Stimulated activated CD8-positive, alpha-beta memory T cell treated with anti-CD3 and anti-CD28 coated beads, Interleukin-4, amount 100 ng/mL, for 1 hour (primary cell): ENCODE data around the gene PROSER2.

Source experiments
- DNase-seq, 2 donors: peaks; one replicate each; pipeline ENCODE4 v3.0.0-alpha.2; 2020; ENCODE audit warnings: low read depth in 2 of 2, low spot score in 1 of 2

The PROSER2 gene

DNA sequence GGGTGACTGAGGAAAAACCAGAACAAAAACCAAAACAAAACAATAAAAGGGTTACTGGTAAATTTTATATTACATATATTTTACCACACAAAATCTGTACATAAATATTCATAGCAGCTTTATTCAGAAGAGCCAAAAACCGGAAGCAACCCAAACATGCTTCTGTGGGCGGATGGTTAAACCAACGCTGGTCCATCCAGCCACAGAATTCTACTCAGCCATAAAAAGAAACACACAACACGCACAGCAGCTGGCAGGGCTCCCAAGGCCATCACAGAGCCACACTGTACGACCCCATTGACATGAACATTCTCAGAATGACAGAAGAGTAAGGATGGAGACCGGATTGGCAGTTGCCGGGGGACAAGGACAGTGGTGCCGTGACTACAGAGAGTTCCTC, 83.6 kb downstream of the PROSER2 start:
- DNase-seq = no peak

DNA sequence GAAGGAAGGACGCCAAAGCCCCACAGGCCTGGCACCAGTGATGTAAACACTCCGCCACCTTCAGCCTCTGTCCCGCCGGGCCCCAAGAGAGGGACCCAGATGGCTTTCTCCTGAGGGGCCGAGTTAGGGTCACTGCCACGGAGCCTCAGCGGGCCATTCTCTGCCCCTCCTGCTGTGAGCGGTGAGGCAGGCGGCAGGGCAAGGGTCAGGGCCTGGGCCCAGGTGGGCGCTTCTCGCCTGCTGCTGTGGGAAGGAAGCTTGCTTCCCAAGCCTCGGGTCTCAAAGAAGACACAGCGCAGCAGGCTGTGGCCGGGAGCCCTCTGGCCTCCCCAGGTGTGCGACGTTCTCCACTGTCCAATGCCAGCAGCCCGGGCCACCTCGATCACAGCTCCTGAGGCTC, 84.8 kb downstream of the PROSER2 start:
- DNase-seq = no peak

DNA sequence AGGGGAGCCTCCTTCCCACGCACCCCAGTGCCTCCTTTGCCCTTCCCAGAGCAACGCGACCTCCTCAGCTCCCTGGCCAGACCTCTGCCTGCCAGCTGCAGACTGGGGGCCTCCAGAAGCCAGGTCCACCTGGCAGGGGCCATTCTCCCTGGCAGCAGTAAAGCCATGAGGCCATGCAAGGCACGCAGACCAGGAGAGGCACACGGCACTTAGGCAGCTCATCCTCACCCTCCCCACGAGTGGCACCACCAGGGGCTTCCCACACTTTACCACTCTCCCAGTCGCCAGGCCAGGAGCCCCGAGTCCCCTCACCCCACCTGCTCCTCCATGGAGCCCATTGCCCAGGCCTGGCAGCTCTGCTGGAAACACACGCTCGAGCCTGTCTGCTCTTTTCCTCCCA, 85.4 kb downstream of the PROSER2 start:
- no peak for DNase-seq

DNA sequence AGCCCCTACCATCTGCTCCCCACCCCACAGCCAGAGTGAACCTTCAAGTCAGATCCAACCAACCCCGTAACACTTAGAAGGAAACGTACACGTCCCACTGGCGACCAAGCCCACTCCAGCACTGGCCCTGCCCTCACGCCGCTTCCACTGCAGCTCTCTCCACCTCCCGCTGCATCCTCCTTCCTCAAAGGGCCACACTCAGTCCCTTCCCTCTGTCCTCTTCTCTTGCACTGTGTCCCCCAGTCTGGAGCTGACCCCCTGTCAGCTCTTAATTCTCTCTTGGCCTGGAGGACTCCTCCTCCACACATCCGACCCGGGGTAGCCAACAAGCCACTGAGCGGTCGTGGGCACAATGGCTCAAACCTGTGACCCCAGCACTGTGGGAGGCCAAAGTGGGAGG, 85.8 kb downstream of the PROSER2 start:
- DNase-seq = no peak

DNA sequence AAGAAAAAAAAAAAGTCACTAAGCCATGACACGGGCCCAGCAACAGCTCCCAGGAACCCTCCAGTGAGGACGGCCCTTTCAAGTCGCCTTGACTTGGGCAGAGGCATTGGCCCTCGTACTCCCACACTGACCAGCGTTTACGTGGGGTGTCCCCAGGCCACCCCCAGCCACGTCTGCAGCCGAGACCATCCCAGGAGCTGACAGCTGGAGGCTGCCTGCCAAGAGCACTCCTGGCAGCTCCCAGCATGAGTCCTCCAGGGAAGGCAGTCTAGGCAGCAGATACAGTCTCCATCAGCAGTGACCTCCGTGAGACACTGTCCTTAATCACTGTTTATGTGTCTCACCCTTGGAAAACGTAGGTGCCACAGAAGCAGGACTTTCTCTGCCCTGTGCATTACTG, 86.5 kb downstream of the PROSER2 start:
- no peak for DNase-seq

DNA sequence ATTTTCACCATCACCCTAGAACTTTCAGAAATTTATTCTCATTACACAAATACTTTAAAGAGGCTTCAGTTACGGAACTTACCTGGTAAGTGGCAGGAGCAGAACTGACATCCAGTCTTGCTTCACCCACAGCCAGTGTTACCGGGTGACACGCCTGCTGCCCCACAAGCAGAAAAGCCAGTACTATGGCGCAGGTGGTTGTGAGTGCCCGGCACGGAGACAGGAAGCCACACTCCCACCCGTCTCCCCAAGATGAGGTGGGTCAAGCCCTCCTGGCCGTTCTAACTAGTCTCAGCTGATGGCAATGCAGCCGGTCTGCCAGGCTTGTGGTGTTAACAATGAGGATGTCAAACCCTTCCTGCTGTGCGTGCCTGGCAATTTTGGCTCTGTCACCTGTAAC, 86.9 kb downstream of the PROSER2 start:
- DNase-seq = no peak

DNA sequence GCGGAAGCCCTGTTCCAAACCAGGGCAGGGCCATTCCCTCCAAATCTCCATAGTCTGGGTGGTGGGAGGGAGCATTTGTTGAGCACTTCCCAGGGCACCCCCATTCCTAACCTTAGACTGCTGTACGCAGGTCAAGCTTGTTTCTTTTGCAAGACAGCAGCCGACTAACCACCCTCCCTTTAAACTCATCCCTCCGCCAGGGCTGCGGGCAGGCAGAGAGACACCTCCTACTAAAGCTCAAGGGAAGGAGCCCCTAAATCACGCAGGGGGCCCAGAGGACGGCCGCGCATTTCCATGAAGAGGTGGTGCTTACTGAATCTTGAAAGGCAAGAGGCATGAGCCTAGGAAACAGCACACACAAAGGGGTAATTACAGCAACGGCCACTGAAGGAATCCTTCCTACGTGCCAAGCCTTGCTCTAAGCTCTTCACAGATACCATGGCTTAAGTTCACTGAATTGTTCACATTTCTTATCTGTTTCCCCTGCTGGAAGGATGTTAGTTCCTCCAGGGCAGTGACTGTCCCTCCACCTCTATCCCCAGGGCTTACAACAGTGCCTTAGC, 90.0 kb downstream of the PROSER2 start:
- DNase-seq = no peak

DNA sequence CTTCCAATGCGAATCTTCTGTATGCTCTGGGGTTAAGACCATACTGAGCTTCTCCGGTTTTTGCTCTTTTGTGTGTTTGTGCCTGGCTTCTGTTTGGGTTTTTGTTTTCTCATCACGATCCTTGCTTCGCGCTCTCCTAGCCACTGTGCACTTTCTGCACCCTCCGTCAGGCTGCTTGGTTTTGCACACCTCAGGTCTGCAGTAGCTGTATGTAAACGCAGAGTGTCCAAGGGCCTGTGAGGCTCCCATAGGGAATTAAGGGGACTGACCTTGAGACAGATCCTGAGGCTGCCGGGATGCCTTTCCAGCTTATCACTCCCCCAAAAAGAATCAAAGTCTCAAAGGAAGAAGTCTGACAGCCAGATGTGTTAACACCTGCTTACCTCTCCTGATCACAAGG, 95.2 kb downstream of the PROSER2 start:
- no peak for DNase-seq

DNA sequence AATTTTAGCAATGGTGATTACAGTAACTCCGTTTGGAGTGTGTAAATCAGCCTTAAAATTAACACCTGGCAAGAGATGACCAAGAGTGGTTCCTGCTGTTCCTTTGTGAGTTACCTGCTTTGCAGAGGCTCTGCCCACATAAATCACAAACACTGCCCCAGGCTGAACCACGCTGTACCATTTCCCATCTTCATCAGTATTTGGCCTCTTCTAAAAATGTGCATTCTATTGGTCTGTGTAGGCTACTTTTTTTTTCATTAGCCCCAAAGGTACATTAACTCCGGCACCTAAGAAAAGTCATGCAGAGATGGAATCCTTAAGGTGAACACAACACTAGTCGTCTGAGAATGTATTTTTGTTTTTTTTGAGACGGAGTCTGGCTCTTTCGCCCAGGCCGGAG, 96.1 kb downstream of the PROSER2 start:
- DNase-seq = no peak
